OCI-LY7 (cell line): ENCODE results near the gene KLF13. TPM values are rescaled to one million over a fixed set of nuclear protein-coding genes. Genes with fewer than 3 reads are reported as not detected.
A peak's percentile ranks its signal among the peaks of the same experiment; 100 is the strongest.

Experiments
- BruUV-seq: library from RNA; stranded (reverse); fragments of 400-500 nt; replicated peaks from 2 replicates; lab custom pipeline; 2021; lab: Mats Ljungman, UMichigan
- CTCF ChIA-PET: fragments of 300-600 bp; sonication (Branson Sonifier 250); formaldehyde crosslinking; loops from one replicate; lab custom pipeline; 2022; ENCODE audit warnings: antibody characterized with exemption; ENCODE audit not compliant: unreplicated experiment; lab: Charles Lee
- POLR2A ChIA-PET: fragments of 300-600 bp; sonication (Branson Sonifier 250); formaldehyde crosslinking; loops from one replicate; lab custom pipeline; 2022; ENCODE audit warnings: antibody characterized with exemption; lab: Charles Lee
- DNase-seq: peaks from one replicate; pipeline ENCODE4 v3.0.0-alpha.2; 2015; ENCODE audit warnings: low spot score
- H2AFZ ChIP-seq: fragments of 200-600 bp; sonication (generic), shearing (Covaris generic); 2 replicates; pipeline ENCODE4 v1.6.1; 2014; ENCODE audit warnings: mild to moderate bottlenecking, antibody characterized with exemption, low read length, moderate library complexity
- H3K27ac ChIP-seq: fragments of 200-600 bp; sonication (generic); 2 replicates; pipeline ENCODE4 v1.5.1; 2014; ENCODE audit warnings: mixed run types, low read depth, mild to moderate bottlenecking, moderate library complexity, low read length, inconsistent platforms; ENCODE audit not compliant: poor library complexity, severe bottlenecking
- H3K36me3 ChIP-seq: fragments of 200-600 bp; sonication (generic); 2 replicates; pipeline ENCODE4 v1.6.1; 2014; ENCODE audit warnings: mild to moderate bottlenecking, antibody characterized with exemption, low read length, moderate library complexity, mixed read lengths; ENCODE audit not compliant: insufficient read depth
- H3K4me1 ChIP-seq: fragments of 200-600 bp; sonication (generic); 2 replicates; pipeline ENCODE4 v1.5.1; 2014; ENCODE audit warnings: mild to moderate bottlenecking, low read length; ENCODE audit not compliant: insufficient read depth, poor library complexity, severe bottlenecking
- H3K4me2 ChIP-seq: fragments of 200-600 bp; sonication (generic); 2 replicates; pipeline ENCODE4 v1.6.1; 2014; ENCODE audit warnings: mild to moderate bottlenecking, low read length
- H3K4me3 ChIP-seq: fragments of 200-600 bp; sonication (generic); 2 replicates; pipeline ENCODE4 v1.5.1; 2014; ENCODE audit warnings: mild to moderate bottlenecking, low read depth, low read length; ENCODE audit not compliant: poor library complexity, severe bottlenecking
- H3K79me2 ChIP-seq: fragments of 200-600 bp; sonication (generic); 2 replicates; pipeline ENCODE4 v1.6.1; 2016; ENCODE audit warnings: low read depth, mild to moderate bottlenecking, low read length, moderate library complexity, mixed read lengths; ENCODE audit not compliant: insufficient read depth
- H3K9me2 ChIP-seq: fragments of 200-600 bp; sonication (generic); 2 replicates; pipeline ENCODE4 v1.6.1; 2016; ENCODE audit warnings: mild to moderate bottlenecking, low read length, mixed read lengths; ENCODE audit not compliant: insufficient read depth
- H3K9me3 ChIP-seq: fragments of 200-600 bp; sonication (generic); 2 replicates; pipeline ENCODE4 v1.6.1; 2014; ENCODE audit warnings: mild to moderate bottlenecking, mixed run types, low read length, mixed read lengths
- H4K20me1 ChIP-seq: fragments of 200-600 bp; sonication (generic); 2 replicates; pipeline ENCODE4 v1.6.1; 2014; ENCODE audit warnings: mild to moderate bottlenecking, antibody characterized with exemption, low read length, moderate library complexity, mixed read lengths; ENCODE audit not compliant: insufficient read depth
- EZH2phosphoT487 ChIP-seq: fragments of 200-600 bp; sonication (generic); IDR thresholded peaks from 2 replicates; pipeline ENCODE4 v1.6.1; 2018; ENCODE audit warnings: low read depth, borderline replicate concordance, mild to moderate bottlenecking, mixed run types, antibody characterized with exemption, low read length, moderate library complexity, mixed read lengths
- intact Hi-C: fragments of 100-400 bp; cut with micrococcal nuclease; formaldehyde crosslinking; loops from one replicate; pipeline ENCODE4 v1.10.0; 2022; ENCODE audit not compliant: unreplicated experiment
- total RNA-seq, 2 experiments: library from RNA; depleted of rRNA in 1 of 2; stranded (reverse); fragments of >200 nt in 1 of 2; shearing (Covaris generic) in 1 of 2; gene quantifications; 2 replicates each; pipeline ENCODE4 v1.2.3, GENCODE V29; 2014 to 2022
- TF ChIP-seq, protein P1 (sequence below): fragments of 200-600 bp; sonication (generic); conservative IDR thresholded peaks from 2 replicates; pipeline ENCODE4 v1.5.1; 2014; ENCODE audit warnings: mild to moderate bottlenecking, antibody characterized with exemption, low read length, moderate library complexity, mixed read lengths

The KLF13 gene
- total RNA-seq, 2 experiments from 2014 or later: 63.2 to 64.6 TPM

DNA sequence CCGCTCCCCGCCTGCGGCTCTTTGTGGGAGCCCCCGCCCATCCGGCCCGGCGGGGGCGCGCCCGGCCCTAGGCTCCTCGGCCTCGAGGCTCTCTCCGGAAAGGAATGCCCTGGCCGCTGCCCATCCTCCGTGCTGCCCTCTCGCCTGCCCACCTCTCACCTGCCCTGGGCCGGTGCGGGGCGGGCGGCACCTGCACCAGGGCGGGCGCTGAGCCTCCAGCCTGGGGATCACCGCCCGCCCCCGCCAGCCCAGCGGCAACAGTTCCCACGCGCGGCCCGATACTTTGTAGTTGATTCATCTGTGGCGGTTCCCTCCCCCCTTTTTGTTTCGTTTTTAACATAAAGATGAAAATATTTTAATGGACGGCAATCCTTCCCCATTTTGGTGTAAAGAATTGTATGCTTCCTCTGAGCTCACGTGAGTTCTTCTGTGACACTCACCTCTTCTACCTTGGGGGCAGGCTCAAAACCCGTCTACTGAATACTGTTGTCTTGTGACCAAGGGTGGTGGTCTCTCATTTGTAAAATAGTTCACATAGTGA is 1.9 kb downstream of the KLF13 start:
- H4K20me1 ChIP-seq: peaks cover 30% of the 10 kb centered on the region; the same call in 1 of the 2 replicates
- CTCF ChIA-PET: no interaction called here
- peaks cover 25% of the 10 kb centered on the region for H3K36me3 ChIP-seq
- no peaks in the 10 kb centered on the region for H3K9me2 ChIP-seq
- H3K4me1 ChIP-seq: peaks cover 62% of the 10 kb centered on the region
- peak overlapping the region; percentile 81 for H3K4me3 ChIP-seq
- intact Hi-C loops: loop anchor here (2.0 to 5.0 kb wide), 2 partner anchors 18 to 159 kb away; no protein-coding TSS in a partner anchor
- peak overlapping the region; percentile 94 for H3K27ac ChIP-seq
- no peaks in the 10 kb centered on the region for H3K9me3 ChIP-seq
- peaks cover 67% of the 10 kb centered on the region for H3K79me2 ChIP-seq
- peak; percentile 50 for DNase-seq
- TF ChIP-seq EZH2phosphoT487: no peak
- TF ChIP-seq, protein P1, sequence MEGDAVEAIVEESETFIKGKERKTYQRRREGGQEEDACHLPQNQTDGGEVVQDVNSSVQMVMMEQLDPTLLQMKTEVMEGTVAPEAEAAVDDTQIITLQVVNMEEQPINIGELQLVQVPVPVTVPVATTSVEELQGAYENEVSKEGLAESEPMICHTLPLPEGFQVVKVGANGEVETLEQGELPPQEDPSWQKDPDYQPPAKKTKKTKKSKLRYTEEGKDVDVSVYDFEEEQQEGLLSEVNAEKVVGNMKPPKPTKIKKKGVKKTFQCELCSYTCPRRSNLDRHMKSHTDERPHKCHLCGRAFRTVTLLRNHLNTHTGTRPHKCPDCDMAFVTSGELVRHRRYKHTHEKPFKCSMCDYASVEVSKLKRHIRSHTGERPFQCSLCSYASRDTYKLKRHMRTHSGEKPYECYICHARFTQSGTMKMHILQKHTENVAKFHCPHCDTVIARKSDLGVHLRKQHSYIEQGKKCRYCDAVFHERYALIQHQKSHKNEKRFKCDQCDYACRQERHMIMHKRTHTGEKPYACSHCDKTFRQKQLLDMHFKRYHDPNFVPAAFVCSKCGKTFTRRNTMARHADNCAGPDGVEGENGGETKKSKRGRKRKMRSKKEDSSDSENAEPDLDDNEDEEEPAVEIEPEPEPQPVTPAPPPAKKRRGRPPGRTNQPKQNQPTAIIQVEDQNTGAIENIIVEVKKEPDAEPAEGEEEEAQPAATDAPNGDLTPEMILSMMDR: no peak
- H2AFZ ChIP-seq: no peak overlapping the region
- POLR2A ChIA-PET: interaction anchor here (0.7 to 1.1 kb wide), 9 partner anchors 12 to 545 kb away, joined by 3 to 5 read pairs (median 3); no protein-coding TSS in a partner anchor
- peak overlapping the region; percentile 89 for H3K4me2 ChIP-seq
- BruUV-seq: no TSS peak

DNA sequence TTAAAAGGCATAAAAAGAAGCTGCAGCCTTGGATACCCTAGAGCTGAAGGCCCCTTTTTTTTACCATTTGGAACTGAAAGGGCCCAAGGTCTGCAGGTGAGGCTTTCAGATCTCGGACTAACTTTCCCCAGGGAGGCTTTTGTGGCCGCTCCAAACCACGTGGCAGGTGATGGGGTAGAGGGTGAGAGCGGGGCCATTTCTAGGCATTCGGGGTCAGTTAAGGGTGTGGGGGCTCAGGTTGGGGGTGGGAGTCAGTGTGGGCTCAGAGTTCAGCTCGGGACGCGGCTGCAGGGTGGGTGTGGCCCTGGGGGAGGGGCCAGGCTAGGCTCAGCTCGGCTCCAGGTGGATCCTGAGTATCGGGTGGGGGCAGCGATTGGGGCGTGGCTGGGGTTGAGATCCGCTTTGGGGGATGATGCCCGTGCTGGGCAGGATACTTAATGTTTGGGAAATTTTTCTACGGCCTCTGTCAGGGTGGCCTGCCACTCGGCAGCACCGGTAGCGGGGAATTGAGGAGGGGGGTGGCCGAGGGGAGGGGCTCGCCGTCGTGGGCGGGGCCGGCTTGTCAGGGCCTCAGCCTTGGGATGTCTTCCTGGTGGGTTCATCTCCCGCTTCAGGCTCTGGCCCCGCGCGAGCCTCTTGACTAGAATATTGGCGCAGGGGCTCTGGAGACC is 2.5 kb downstream of the KLF13 start:
- Histone ChIP-seq H2AFZ (no peak overlapping the region), H3K36me3 (peaks cover 25% of the 10 kb centered on the region), H3K27ac (peak overlapping the region; percentile 94), H3K4me2 (peak overlapping the region; percentile 89), H3K4me1 (peaks cover 62% of the 10 kb centered on the region), H4K20me1 (peaks cover 30% of the 10 kb centered on the region; the same call in 1 of the 2 replicates), H3K79me2 (peaks cover 74% of the 10 kb centered on the region), H3K9me2 (no peaks in the 10 kb centered on the region), H3K4me3 (peak overlapping the region; percentile 81), H3K9me3 (no peaks in the 10 kb centered on the region)
- TF ChIP-seq, protein P1: no peak
- no peak for TF ChIP-seq EZH2phosphoT487
- ChIA-PET CTCF (no interaction called here), POLR2A (interaction anchor here (0.7 to 1.1 kb wide), 10 partner anchors 12 to 546 kb away, joined by 3 to 5 read pairs (median 3); no protein-coding TSS in a partner anchor)
- peak; percentile 85 for DNase-seq
- intact Hi-C loops: loop anchor here (1.0 to 5.0 kb wide), 3 partner anchors 18 to 158 kb away; no protein-coding TSS in a partner anchor
- BruUV-seq: no TSS peak

DNA sequence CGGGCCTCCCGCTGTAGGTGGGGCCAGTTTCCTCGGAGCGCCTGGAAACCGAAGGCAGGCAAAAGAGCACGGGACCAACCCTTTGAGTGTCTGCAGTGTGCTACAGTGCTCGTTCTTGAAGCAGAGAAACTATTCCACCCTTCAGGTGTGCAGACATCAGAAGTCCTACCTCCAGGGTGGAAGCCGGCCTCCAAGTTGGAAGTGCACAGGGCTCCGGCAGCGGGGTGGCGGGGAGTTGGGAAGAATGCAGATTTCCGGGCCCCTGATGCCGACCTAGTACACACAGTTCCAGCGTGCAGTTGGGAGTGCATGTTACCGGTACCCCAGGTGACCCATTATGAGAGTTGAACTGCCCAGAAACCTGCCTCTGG is 3.0 kb downstream of the KLF13 start:
- no TSS peak for BruUV-seq
- H3K79me2 ChIP-seq: peaks cover 75% of the 10 kb centered on the region
- peaks cover 25% of the 10 kb centered on the region for H3K36me3 ChIP-seq
- H3K9me3 ChIP-seq: no peaks in the 10 kb centered on the region
- intact Hi-C loops: loop anchor here (1.0 to 5.0 kb wide), 3 partner anchors 17 to 158 kb away; no protein-coding TSS in a partner anchor
- H3K4me2 ChIP-seq: peak overlapping the region; percentile 89
- no peak for DNase-seq
- no peak for TF ChIP-seq EZH2phosphoT487
- TF ChIP-seq, protein P1: no peak
- peak overlapping the region; percentile 94 for H3K27ac ChIP-seq
- peaks cover 62% of the 10 kb centered on the region for H3K4me1 ChIP-seq
- ChIA-PET CTCF (no interaction called here), POLR2A (interaction anchor here (0.7 to 1.0 kb wide), 3 partner anchors 11 to 94 kb away, joined by 3 read pairs; no protein-coding TSS in a partner anchor)
- H2AFZ ChIP-seq: no peak overlapping the region
- H3K4me3 ChIP-seq: peak overlapping the region; percentile 81
- no peaks in the 10 kb centered on the region for H3K9me2 ChIP-seq
- peaks cover 30% of the 10 kb centered on the region; the same call in 1 of the 2 replicates for H4K20me1 ChIP-seq
